Kasumi-1 (cell line): Measurements from ENCODE around the gene SCN1B.
"Not testable (repeated sequence)": the region's sequence is repeated elsewhere in the genome, so short reads cannot be mapped to it uniquely, and the experiment has no call there.

Experiments
- DNase-seq, 2 experiments: peaks; one replicate each; lab custom pipeline; 2025; lab: John Stamatoyannopoulos, UW

The SCN1B gene

DNA sequence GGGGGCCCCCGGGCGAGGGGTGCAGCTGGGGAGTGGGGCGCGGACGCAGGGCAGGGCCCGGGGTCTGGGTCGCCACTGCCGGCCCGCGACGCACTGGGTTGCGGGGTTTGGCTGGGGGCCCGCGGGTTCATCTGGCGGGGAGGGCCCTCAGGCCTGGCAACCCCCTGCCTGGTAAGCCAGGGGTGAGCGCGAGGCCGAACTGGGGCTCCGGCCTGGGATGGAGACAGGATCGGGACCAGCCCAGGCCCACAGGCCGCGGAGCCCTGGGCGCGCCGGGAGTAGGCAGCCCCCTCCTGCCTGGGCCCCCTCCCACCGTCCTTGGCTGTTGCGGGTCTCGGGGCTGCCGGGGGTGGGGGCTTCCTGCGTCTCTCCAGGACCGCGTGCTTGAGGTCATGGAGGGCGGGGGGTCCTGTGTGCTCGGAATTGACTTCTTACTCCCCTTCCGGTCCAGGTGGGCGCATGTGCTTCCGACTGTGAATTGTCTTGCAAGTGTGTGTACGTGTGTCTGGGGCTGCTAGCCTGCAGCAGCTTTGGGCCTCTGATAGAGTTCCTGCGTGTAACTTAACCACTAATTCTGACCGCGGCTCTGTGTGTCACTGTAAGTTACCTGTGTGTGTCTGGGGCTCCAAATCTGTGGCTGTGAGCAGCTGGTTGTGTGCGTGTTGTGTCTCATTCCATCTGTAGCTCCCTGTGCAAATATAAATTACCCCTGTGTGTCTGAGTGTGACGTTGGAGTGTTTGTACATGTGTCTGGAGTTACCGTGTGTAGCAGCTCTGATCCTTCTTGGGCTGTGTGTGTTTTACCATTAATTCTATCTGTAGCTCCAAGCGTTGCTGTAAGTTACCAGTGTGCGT, 29.4 kb upstream of the SCN1B start:
- DNase-seq, result peak; percentile 36 to 53

DNA sequence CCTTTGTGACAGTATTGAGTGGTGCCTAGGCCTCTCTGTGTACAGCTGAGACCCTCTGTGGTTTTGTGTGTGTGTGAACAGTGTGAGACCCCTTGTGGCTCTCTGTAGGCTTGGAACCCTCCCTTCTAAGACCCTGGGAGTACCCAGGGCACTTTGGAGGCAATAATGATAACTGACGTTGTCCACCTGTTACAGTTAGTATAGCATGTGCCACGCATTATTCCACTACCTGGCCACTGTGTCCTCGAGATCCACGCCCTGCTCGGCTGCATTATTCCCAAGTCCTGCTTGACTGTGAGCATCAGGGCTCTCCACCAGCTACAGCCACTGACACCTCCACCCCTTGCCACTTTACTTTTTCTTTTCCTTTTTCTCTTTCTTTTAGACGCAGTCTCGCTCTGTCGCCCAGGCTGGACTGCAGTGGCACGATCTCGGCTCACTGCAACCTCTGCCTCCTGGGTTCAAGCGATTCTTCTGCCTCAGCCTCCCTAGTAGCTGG, 28.2 kb upstream of the SCN1B start:
- no peak for DNase-seq

DNA sequence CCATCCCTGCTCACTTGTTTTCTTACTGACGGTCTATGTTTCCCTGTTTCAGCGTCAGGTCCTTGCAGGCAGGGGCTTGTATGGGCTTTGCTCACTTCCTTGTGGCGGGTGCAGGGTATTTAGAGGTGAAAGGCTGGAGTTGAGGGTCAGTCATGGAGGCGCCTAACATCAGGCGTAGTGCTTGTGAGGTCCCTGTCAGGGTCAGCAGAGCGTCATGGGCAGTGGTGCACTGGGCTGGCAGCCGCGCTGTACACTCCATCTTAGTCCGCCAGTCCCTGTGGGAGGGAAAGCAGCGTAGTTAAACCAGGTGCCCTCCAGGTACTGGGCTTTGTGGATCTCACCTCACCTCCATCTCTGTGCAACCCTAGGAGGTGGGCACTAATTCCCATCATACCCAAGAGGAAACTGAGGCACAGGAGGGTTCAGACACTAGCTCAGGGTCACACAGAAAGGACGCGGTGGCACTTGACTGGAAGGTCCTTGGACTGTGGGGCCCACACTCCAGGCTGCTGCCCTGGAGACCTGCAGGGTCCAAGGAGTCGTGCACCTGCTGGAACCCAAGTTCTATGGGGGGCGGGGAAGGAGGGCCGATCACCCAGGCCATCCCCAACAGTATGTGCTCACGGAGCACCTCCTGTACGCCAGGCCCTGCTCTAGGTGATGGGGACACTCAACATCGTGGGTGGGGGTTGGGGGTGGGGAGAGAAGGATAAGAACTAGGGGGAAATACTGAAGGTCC, 25.6 kb upstream of the SCN1B start:
- no peak for DNase-seq

DNA sequence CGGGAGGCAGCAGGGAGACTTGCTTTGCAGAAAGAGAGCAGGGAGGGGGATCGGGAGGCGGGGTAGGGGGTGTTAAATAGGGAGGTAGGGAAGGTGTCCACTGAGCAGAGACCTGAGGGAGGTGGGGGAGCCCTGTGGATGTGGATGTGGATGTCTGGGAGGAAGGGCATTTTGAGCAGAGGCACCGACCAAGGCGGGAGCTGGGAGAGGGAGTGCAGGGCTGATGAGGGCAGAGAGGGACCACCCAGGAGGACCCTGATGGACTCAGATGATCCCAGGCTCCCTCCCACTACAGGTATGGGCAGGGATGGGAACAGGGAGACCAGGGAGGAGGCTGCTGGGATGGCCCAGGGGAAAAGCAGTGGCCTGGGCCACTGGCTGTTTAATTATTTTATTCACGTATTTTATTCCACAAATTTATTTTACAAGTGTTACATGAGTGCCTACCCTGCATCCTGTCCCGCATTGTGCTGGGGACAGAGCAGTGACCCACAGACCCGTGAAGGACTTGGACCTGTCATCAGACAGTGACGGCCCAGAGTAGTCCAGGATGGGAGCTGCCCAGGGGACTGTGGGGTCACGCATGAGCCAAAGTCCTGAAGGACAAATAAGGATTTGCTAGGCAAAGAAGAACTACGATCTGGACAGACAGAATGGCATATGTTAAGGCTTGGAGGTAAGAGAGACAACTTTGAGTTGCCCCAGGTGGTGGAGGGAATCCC, 24.9 kb upstream of the SCN1B start:
- DNase-seq, result no peak

DNA sequence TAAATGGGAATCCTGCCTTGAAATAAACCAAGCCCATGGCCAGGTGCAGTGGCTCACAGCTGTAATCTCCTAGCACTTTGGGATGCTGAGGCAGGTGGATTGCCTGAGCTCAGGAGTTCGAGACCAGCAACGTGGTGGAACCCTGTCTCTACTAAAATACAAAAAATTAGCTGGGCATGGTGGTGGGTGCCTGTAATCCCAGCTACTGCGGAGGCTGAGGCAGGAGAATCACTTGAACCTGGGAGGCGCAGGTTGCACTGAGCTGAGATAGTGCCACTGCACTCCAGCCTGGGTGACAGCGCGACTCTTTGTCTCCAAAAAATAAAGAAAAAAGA, 24.3 kb upstream of the SCN1B start:
- DNase-seq, result not testable (repeated sequence)

DNA sequence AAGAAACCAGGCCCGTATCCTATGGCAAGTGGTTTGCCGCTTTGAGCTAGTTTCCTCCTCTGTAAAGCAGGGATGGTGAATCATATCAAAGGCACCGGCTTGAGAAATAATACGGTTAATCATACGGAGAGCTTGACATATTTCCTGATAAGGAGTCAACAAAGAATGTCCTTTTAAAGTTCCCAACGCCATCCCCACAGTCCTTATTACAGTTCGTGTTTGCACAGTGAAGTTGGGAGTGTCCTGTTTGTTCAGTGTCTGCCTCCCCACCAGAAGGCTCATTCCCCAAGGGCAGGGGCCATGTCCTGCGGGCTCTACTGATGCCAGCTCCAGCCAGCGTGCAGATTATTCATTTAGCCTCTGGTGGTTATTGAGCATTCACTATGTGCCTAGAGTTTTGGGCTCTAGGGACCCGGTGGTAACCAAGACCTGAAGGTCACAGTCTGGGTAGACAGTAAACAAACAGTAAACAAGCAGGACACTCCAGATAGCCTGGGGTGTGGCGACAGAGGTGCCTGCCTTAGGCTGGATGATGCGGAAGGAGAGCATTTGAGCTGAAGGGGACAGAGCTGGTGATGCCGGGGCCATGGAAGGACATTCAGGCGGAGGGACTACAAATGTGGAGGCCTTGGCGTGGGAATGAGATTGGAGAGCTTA, 23.8 kb upstream of the SCN1B start:
- DNase-seq, result no peak

DNA sequence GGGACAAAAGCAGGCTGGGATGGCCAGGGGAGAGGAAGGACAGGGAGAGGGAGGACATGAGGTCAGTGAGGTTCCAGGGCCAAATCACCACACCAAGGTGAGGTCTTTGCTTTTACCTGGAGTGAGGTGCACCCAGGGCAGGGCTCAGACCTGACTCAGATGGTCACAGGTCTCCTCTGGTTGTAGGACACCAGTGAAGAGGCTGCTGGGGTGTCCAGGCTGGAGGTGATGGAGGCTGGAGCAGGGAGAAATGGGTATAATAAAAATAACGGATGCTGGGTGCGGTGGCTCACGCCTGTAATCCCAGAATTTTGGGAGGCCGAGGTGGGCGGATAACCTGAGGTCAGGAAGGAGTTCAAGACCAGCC, 23.3 kb upstream of the SCN1B start:
- no peak for DNase-seq

DNA sequence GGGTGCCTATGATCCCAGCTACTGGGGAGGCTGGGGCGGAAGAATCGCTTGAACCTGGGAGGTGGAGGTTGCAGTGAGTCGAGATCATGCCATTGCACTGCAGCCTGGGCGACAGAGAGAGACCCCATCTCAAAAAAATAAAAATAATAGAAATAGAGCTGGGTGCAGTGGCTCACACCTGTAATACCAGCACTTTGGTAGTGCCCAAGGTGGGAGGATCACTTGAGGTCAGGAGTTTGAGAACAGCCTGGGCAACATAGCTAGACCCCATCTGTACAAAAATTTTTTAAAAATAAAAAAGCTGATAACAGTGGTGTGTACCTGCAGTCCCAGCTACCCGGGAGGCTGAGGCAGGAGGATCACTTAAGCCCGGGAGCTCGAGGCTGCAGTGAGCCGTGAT, 22.8 kb upstream of the SCN1B start:
- DNase-seq, result not testable (repeated sequence)

DNA sequence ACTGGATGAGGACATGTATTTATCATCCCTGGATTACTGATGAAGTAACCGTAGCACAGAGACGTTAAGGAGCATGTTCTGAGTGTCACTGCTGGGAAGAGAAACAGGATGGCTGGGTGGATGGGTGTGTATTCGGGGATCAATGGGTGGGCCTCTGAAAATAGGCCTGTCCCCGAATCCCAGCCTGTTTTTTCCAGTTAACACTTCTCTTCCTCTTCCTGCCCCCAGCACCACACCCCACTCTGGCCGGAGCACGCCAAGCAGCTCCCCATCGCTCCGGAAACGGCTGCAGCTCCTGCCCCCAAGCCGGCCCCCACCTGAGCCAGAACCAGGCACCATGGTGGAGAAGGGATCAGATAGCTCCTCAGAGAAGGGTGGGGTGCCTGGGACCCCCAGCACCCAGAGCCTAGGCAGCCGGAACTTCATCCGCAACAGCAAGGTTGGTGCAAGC, 21.4 kb upstream of the SCN1B start:
- DNase-seq, result no peak

DNA sequence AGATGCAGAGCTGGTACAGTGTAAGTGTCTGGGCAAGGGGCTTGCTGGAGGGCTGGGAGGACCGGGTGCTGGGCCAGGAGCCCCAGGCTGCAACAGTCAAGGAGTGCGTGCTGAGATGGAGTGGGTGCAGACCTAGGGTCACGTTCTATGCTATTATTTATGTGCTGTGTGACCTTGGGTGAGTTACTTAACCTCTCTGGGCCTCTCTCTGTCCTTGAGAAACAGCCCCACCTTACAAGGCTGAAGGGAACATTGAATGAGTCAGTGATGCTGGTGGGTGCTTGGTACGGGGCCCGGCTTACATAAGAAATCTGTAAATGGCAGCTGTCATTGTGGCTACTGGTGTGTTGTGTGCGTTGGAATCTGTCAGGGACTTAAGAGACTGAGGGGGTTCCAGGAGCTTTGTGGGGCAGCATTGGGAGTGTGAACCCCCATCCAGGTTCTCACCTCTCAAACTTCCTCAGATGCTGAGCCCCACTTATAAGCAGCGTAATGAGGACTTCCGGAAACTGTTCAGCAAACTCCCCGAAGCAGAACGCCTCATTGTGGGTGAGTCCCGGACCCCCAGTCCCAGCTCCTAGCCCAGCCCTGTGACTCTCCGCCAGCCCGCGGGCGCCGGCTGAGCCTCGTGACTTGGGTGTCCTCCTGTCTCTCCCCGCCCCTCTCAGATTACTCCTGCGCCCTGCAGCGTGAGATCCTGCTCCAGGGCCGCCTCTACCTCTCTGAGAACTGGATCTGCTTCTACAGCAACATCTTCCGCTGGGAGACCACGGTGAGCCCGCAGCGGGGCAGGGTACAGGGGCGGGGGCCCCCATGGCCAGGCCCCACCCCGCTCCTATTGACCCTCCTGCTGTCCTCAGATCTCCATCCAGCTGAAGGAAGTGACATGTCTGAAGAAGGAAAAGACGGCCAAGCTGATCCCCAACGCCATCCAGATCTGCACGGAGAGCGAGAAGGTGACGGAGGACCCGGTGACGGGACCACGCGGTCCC, 20.6 kb upstream of the SCN1B start:
- no peak for DNase-seq

DNA sequence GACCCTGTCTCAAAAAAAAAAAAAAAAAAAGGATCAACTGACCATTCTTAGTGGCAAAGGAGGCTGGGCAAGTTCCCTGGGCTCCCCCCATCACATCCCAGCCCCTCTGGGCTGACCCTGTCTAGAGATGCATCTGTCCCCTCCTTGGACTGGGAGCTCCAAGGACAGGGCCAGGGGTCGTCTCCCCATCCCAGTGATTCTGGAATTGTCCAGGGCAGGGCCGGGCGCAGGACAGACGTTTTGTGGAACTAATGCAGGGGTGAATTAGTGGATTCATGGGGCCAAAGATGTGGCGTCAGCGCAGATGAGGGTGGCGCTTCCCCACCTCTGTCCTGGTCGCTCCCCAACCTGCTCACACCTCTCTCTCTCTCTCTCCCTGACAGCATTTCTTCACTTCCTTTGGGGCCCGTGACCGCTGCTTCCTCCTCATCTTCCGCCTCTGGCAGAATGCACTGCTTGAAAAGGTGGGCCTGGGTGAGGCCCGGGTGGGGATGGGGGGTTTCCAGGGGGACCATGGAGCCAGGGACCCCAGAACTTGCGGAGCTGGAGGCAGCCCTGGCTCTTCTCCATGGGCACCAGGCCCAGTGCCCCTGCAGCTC, 19.1 kb upstream of the SCN1B start:
- no peak for DNase-seq

DNA sequence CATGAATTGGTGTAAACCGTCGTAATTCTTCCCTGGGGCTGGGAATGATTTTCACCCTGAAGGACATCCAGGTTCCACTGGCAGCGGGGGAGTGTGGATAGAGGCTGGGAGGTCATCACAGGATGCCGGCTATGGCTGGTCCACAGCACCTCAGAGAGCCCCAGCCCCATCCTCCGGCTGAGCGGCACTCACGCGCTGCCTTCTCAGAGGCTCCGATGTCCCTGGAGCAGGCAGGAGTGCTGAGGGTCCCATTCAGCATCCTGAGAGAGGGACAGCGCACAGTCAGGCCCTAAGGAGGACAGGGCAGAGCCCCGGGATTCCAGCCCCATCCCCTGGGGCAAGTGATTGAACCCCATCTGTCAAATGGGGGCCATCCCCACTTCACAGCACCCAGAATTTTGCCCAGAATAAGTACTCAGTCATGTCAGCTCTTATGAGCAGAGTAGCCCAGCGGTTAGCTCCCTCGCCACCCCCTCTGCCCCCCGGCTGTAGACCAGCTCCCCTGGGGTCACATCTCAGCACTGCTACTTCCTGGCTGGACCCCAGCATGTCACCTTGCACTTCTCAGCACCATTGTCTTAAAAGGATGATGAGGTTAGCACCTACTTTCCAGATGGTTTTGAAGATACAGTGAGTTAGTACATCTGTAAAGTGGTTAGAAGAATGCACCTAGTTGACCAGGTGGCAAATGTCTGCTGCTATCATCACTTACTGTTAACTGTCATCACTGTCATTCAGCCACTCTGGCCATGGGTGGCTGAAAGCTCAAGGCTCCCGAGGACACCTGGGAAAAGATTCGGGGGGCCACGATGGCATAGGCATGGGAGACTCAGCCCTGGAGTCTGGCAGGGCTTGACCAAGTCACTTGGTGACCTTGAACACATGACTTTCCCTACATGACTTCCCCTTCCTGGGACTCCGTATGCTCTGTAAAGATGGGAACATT, 18.3 kb upstream of the SCN1B start:
- DNase-seq, result no peak

DNA sequence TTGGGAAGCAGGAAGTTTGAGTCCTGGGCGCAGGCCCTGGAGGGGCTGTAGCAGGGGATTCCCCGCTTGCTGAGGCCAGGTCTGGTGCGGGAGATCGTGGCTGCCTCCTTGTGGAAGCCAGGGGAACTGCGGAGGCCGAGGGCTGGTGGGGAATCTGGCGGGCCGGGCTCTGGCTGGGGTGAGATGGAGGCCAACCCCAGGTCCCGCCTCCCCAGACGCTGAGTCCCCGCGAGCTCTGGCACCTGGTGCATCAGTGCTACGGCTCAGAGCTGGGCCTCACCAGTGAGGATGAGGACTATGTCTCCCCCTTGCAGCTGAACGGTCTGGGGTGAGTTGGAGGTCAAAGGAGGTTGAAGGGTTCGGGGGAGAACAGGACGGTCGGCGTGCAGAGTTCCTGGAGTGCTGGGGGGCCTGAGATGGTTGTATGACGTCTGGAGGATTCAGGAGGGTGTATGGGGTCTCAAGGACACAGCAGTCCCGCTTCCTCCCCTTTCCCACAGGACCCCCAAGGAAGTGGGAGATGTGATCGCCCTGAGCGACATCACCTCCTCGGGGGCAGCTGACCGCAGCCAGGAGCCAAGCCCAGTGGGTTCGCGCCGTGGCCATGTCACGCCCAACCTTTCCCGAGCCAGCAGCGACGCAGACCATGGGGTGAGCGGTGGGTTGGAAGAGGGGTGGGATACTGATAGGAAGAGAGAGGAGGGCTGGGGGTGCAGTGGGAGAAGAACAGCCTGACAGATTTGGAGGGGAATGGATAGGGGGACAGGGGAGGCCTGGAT, 17.0 kb upstream of the SCN1B start:
- peak; percentile 30 to 69 for DNase-seq

DNA sequence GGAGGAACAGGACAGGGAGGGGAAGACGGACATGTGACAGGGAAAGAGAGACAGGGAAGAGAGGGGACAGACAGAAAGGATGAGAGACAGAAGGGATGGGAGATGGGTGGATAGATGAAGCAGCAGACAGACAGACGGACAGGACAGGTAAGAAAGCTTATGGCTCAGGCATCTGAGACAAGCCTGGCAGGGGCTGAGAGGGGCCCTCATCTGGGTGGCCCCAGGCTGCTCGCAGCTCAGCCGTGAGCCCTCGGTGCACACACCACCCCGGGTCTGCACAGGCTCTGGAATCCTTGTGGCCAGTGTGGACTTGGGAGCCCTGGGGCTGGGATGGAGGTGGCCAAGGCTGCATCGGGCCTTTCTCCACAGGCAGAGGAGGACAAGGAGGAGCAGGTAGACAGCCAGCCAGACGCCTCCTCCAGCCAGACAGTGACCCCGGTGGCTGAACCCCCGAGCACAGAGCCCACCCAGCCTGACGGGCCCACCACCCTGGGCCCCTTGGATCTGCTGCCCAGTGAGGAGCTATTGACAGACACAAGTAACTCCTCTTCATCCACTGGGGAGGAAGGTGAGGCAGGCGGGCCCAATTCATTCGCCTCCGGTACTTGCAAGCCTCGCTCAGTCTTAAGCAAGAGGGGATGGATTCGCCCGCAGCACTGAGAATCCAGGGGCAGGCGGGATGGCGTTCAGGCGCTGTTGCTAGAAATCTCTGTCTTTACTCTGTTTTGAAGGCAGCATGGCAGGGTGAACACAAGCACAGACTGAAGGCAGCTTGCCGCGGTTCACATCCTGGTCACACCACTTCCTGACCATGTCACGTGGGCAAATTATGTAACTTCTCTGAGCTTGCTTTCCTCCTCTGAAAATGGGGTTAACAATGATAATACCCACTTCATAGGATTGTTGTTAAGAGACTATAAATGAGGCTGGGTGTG, 16.2 kb upstream of the SCN1B start:
- peak; percentile 91 to 93 for DNase-seq

DNA sequence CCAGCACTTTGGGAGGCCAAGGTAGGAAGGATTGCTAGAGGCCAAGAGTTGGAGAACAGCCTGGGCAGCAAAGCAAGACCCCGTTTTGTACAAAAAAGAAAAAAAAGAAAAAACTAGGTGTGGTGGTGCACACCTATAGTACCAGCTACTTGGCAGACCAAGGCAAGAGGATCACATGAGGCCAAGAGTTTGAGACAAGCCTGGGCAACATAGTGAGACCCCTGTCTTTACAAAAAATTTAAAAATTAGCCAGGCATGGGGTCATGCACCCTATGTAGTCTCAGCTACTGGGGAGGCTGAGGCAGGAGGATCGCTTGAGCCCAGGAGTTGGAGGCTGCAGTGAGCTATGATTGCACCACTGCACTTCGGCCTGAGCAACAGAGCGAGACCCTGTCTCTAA, 15.5 kb upstream of the SCN1B start:
- DNase-seq, result not testable (repeated sequence)

DNA sequence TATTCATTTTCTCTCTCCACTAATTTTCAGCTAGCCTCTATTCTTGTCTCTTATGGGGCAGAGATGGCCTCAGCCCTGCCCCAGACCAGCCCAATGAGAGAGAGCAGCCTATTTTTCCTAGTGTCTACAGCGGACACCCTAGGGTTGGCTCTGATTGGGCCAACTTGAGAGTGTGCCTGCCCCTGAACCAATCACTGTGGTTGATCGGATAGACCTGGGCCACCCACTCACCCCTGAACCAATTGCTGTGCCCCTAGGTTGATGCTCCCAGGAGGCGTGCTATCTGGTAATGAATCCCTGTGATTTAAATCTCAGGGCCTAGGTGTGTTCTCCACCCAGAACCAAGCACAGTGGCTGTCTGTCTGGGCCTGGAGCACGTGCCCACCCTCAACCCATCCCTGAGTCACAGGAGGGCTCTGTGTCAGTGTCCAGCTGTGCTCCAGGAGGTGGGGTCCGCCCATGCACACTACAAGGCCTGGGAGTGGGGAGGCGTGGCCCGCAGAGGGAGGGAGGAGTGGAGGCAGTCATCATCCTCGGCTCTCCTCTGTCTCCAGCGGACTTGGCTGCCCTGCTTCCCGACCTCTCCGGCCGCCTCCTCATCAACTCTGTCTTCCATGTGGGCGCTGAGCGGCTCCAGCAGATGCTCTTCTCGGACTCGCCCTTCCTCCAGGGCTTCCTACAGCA, 14.9 kb upstream of the SCN1B start:
- DNase-seq, result no peak

DNA sequence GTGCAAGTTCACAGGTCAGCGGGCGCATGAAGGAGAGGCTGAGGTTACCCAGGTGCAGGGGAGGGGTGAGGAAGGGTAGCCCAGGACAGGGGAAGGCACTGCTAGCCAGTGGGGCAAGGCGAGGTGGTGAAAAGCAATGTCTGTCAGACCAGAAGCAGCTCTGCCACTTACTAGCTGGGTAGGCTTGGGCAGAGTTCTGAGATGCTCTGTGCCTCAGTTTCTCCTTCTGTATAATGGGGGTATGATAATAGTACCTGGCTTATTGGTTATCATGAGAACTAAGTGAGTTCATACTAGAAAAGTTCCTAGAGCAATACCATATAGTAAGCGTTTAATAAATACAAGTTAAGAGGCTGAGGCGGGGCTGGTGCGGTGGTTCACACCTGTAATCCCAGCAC, 14.3 kb upstream of the SCN1B start:
- DNase-seq, result no peak
